Endometrium (tissue), 2 donors: ENCODE results near the gene TUBA3D.
"Not testable (repeated sequence)": the region's sequence is repeated elsewhere in the genome, so short reads cannot be mapped to it uniquely, and the experiment has no call there.

ENCODE experiments used
- FAIRE-seq: peaks from 2 replicates; lab custom pipeline; 2012; peaks lifted over from hg19 to GRCh38; lab: Jason Lieb, UNC
- donor health status: control.
- donor health status: control.

The TUBA3D gene

GRCh38 chr2:131514408-131515166, 38.7 kb downstream of the TUBA3D start:
- FAIRE-seq, result not testable (repeated sequence)

- FAIRE-seq, result not testable (repeated sequence)
Observed at GRCh38 chr2:131515235-131515634, 39.3 kb downstream of the TUBA3D start.

DNA sequence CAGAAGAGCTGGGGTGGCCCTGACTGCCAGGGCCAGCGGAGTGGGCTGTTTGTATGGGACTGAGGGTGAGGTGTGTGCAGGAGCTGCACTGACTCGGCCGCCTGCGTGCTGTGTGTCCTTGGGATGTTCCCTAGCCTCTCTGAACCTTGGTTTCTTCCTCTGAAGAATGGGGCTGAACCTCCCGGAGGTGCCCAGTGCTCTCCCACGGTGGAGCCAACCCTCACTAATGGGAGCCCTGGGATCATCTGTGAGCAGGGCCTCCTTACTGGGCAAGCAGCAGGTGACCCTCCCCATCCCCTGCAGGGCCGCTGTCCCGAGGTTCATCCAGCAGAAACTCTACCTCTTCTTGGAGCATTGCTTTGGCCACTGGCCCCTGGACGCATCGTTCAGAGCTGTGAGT, 40.1 kb downstream of the TUBA3D start:
- no peak for FAIRE-seq

DNA sequence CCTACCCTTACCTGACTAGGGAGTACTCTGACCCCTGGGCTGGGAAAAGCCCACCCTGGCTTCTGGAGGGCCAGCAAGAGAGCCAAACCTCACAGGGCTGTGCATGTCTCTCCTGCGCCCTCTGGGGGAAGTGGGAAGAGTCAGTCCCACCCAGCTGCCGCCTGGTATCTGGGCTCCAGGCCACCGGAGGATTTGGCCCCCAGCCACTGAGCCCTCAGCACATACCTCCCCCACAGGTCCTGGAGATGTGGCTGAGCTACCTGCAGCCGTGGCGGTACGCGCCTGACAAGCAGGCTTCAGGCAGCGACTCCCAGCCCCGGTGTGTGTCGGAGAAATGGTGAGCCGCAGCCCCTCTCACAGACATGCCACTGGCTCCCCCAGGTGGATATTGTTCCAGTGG, 40.7 kb downstream of the TUBA3D start:
- FAIRE-seq, result not testable (repeated sequence)

GRCh38 chr2:131517106-131517831, 41.4 kb downstream of the TUBA3D start:
- FAIRE-seq, result no peak

- not testable (repeated sequence) for FAIRE-seq
Observed at GRCh38 chr2:131517856-131518255, 41.9 kb downstream of the TUBA3D start.

DNA sequence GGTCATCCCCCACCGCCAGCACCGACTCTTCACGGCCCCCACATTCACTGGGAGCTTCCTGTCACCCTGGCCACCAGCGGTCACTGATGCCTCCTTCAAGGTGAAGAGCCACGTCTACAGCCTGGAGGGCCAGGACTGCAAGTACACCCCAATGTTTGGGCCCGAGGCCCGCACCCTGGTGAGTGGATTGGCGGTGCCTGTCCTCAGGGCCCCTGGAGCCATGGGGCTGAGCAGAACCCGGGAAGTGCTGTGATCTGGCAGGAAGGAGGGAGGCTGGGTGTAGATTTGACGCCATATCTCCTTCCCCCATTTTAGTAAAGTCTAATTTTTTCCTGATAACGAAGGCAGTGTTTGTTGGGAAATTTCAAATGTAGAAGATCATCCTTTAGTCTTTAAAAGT, 42.6 kb downstream of the TUBA3D start:
- FAIRE-seq, result not testable (repeated sequence)

DNA sequence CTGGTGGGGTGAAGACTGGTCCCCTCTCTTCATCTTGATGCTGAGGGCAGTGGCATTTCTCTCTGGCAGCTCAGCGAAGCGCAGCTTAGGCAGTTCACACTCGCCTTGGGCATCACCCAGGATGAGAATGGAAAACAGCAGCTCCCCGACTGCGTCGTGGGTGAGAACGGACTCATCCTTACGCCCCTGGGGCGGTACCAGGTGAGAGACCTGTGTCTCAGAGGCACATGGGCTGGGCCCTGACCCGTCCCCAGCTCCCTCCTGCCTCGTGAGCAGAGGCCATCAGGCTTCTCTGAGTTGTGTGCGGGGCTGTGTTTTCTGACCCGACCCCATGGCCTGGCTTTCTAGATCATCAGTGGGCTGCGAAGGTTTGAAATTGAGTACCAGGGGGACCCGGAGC, 43.5 kb downstream of the TUBA3D start:
- no peak for FAIRE-seq

- FAIRE-seq, result not testable (repeated sequence)
Observed at GRCh38 chr2:131519871-131520470, 44.1 kb downstream of the TUBA3D start.

DNA sequence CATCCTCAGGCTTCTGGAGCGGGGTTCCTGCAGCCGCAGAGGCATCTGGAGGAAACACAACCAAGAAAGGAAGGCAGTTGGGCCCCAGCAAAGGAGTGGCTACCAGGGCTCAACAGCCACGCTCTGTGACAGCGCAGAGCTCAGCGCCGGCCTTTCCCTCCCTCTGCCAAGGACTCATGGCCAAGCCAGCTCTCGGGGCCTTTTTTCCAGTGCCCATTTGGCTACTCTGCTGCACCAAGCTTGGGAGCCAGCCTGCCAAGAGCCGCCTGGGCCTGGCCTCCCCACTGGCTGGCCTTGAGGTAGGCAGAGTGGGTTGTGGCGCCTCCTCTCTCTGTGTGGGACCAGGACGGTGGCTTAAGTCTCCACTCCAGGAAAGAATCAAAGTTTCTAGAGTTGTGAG, 44.6 kb downstream of the TUBA3D start:
- no peak for FAIRE-seq

DNA sequence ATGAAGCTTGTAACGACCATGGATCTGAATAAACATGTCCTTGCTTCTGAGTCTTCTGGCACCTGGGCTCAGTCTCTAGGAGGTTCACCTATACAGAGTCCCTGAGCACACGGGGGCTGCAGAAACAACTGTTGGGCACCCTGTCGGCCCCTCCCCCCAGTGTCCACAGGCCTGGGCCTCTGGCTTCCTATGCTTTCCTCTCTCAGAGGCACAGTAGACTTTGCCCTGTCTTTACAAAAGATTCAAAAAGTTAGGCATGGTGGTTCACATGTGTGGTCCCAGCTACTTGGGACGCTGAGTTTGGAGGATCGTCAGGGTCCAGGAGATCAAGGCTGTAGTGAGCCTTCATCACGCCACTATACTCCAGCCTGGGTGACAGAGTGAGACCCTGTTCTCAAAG, 45.6 kb downstream of the TUBA3D start:
- not testable (repeated sequence) for FAIRE-seq

- FAIRE-seq, result no peak
Observed at GRCh38 chr2:131521961-131522781, 46.3 kb downstream of the TUBA3D start.

GRCh38 chr2:131525256-131525655, 49.3 kb downstream of the TUBA3D start:
- FAIRE-seq, result not testable (repeated sequence)

DNA sequence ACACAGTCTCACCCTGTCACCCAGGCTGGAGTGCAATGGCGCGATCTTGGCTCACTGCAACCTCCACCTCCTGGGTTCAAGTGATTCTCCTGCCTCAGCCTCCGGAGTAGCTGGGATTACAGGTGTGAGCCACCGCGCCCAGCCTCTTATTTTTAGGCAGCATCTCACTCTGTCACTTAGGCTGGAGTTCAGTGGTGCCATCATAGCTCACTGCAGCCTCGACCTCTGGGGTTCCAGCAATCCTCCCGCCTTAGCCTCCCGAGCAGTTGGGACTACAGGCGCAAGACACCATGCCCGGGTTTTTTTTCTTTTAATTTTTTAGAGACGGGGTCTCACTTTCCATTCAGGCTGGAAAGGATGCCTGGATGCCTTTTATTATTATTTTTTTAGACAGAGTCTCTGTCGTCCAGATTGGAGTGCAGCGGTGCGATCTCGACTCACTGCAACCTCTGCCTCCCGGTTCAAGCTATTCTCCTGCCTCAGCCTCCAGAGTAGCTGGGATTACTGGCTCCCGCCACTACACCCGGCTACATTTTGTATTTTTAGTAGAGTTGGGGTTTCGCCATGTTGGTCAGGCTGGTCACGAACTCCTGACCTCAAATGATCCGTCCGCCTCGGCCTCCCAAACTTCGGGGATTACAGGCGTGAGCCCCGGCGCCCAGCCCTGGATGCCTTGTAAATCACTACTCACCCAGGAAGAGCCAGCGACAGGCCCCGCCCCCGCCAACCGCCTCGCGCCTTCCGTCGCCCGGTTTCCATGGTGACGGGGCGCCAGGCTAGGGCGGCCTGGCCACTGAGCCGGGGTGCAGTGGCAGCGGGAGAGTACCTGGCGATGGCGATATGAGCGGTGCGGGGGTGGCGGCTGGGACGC, 51.4 kb downstream of the TUBA3D start, which contains the start of gene CCDC74A:
TSS of gene CCDC74A (plus strand) at position 758 of the 871 bp plus-strand sequence. CDS start at position 841, 83 bp downstream.
- FAIRE-seq, result peak; percentile 74

DNA sequence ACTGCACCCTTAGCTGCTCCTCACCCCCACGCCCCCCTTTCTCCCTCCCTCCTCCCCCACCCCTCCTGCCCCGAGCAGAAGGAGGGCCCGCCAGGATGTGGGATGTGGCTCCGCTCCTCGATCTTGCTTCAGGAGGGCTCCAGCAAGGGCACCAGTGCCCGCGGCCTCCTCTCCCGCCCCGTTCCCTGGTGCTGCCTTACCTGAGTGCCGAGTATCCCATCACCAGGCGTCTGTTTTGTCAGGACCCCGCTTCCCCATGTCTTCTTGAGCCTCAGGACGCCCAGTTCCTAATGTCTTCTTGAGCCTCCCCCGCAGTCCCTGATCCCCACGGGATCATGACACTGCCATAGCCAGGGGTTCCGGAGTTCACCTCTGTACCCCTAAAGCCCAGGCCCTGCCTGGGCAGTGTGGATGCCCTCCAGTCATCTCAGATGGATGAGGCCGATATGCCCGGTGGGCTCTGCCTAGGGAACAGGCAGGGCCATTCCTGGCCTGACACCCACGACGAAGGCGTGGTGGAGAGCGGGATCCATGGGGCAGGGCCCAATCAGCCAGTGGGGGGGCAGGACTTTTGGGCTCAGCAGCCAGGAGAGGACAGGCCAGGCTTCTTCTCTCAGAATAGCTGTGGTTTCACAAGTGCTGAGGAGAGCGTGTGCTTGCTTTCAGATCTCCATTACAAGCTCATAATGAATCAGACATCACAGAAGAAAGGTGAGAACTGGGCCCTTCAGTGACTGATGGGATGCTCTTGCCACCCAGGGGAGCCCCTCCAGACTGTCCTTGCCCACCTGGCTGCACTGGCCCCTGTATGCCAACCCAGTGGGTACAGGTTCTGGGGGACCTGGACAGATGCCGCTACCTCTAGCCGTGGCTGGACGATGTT, 53.3 kb downstream of the TUBA3D start:
- FAIRE-seq, result not testable (repeated sequence)

DNA sequence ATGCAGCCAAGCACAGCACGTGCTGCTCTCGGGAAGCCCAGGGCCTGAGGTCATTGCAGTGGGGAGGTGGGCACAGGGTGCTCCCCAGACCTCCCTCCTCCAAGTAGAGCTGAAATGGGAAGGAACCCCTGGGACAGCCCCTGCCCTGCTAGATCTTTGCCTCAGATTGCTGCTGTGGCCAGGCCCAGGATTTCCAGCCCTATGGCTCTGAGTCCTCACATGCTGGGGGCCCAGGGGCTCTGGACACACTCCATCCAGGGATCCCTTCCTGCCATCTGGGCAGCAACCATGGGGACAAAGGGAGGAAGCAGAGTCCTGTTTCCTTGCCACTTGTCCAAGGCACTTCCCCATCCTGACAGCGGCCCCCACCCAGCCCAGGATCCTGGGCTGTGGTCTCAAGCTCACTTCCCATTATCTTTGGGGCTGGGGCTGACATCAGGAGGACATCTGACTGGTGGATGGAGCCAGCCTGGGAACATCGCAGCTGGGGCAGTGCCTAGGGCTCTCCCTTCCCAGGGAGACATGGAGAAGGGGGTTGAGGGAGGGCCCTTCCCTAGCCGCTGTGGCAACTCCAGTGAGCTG, 54.0 kb downstream of the TUBA3D start:
- not testable (repeated sequence) for FAIRE-seq

DNA sequence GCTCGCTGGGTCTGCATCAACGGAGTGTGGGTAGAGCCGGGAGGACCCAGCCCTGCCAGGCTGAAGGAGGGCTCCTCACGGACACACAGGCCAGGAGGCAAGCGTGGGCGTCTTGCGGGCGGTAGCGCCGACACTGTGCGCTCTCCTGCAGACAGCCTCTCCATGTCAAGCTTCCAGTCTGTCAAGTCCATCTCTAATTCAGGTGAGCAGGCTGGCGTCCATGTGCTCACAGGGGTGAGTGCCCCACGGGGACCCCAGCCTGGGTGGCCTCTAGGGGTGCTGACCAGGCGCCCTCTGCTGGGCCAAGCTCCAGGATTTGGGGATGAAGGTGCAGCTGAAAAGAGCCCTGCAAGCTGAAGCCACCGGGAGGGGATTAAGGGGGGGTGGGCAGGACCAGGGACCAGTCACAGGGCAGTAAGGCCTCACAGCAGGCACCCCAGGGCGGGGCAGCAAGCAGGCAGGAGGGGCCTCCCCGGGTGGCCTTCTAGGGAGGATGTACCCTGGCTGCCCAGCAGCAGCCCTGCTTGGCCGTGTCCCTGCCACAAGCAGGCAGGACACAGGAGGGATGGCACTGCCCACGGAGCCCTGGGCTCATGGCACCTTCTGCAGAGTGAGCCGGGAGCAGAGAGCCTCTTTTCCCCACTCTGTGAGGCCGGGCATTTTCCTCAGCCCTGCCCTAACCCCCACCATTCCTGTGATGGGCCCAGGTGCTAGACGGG, 54.9 kb downstream of the TUBA3D start:
- FAIRE-seq, result not testable (repeated sequence)

GRCh38 chr2:131531547-131532185, 55.7 kb downstream of the TUBA3D start:
- not testable (repeated sequence) for FAIRE-seq
